Transverse colon (tissue), 4 donors: ENCODE data around the gene UBL5.

ENCODE experiments used
- CTCF ChIP-seq, 5 experiments: fragments of 200-600 bp in 3 of 5; fragments of 450-650 bp in 2 of 5; sonication (generic) in 3 of 5; IDR thresholded peaks; 1 replicate in 2 of 5; 2 replicates in 3 of 5; pipeline ENCODE4 v1.5.1; 2016 to 2017; ENCODE audit warnings: antibody characterized with exemption in 5 of 5, inconsistent platforms in 3 of 5, mild to moderate bottlenecking in 2 of 5, moderate library complexity in 1 of 5
- EP300 ChIP-seq: sonication (generic); formaldehyde crosslinking; IDR thresholded peaks from one replicate; pipeline ENCODE4 v1.6.1; 2017; ENCODE audit warnings: antibody characterized with exemption, low read depth
- POLR2A ChIP-seq: fragments of 450-650 bp; IDR thresholded peaks from one replicate; pipeline ENCODE4 v1.6.1; 2016; ENCODE audit warnings: antibody characterized with exemption, mild to moderate bottlenecking, moderate library complexity
- POLR2AphosphoS5 ChIP-seq, 3 donors: sonication (generic); formaldehyde crosslinking; IDR thresholded peaks; one replicate each; pipeline ENCODE4 v1.6.1; 2016; ENCODE audit warnings: antibody characterized with exemption in 3 of 3

GRCh38 chr19:9811139-9811538 lies 16.6 kb upstream of the UBL5 start:
- TF ChIP-seq CTCF (IDR thresholded peaks at IDR 0.05) (no peak), POLR2AphosphoS5 (IDR thresholded peaks at IDR 0.05) (no peak), POLR2A (no peak), EP300 (no peak)
